MM.1S (cell line): ENCODE results near the gene ZNF782.

Experiments used
- EZH2phosphoT487 ChIP-seq: fragments of 300-600 bp; sonication (generic); IDR thresholded peaks from 2 replicates; pipeline ENCODE4 v1.6.1; 2018; ENCODE audit warnings: antibody characterized with exemption, low read length
- TF ChIP-seq, protein P1 (sequence below): fragments of 300-600 bp; sonication (generic); IDR thresholded peaks from 2 replicates; pipeline ENCODE4 v1.5.1; 2016; ENCODE audit warnings: antibody characterized with exemption, low read length, mixed read lengths

DNA sequence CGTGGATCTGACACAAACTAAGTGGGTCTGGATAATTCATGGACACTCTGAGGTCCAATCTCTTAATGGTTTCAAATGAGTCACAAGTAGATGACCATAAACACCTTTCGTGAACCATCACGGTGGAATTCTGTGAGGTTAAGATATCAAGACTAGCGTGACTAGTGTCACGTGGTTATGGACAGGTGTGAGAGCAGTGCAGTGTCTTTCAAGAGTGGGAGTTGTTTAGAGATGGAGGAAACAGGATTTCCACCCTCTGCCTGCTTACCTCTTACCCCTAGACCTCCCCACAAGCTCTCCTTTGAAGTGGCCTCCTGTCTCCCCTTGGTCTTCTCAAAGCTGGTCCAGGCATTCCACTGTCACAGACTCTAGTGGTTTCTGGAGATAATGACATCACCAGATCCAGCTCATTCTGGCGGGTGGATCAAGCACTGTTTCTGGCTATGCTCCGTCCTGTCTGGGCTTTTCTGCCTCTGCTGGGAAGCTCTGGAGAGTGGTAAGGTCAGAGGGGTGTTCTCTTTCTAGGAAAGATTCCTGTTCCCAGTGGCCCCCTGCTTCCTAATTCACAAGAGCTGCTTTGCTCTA is 20.0 kb upstream of the ZNF782 start:
- TF ChIP-seq, protein P1, sequence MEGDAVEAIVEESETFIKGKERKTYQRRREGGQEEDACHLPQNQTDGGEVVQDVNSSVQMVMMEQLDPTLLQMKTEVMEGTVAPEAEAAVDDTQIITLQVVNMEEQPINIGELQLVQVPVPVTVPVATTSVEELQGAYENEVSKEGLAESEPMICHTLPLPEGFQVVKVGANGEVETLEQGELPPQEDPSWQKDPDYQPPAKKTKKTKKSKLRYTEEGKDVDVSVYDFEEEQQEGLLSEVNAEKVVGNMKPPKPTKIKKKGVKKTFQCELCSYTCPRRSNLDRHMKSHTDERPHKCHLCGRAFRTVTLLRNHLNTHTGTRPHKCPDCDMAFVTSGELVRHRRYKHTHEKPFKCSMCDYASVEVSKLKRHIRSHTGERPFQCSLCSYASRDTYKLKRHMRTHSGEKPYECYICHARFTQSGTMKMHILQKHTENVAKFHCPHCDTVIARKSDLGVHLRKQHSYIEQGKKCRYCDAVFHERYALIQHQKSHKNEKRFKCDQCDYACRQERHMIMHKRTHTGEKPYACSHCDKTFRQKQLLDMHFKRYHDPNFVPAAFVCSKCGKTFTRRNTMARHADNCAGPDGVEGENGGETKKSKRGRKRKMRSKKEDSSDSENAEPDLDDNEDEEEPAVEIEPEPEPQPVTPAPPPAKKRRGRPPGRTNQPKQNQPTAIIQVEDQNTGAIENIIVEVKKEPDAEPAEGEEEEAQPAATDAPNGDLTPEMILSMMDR: no peak
- TF ChIP-seq EZH2phosphoT487: no peak
